ENCODE data around the gene TMBIM4. TPM values are rescaled to one million over a fixed set of nuclear protein-coding genes. Genes with fewer than 3 reads are reported as not detected.

TMBIM4 gene
- total and polyA plus RNA-seq, 4 donors = 58.6 to 154 (median 102) TPM

GRCh38 chr12:66163289-66163688 lies 6.5 kb downstream of the TMBIM4 start:
- H3K4me3 ChIP-seq (ENCODE audit: low read depth in 1 of 3, low read length in 3 of 3) = no peak overlapping the region
- H3K27me3 ChIP-seq (ENCODE audit: control insufficient read depth in 4 of 4, insufficient read depth in 4 of 4, low read length in 3 of 4) = no peaks in the 10 kb centered on the region
- no peak for TF ChIP-seq EGR1 (IDR thresholded peaks at IDR 0.05; ENCODE audit: low read depth in 2 of 2)
- no peak for TF ChIP-seq RXRA (IDR thresholded peaks at IDR 0.05)
- no peak for TF ChIP-seq NR2F2 (IDR thresholded peaks at IDR 0.05)
- TF ChIP-seq REST (IDR thresholded peaks at IDR 0.05) = no peak
- no peak for TF ChIP-seq MAX (IDR thresholded peaks at IDR 0.05)
- no peak for TF ChIP-seq CTCF (IDR thresholded peaks at IDR 0.05; ENCODE audit: low read depth, low read length, missing input control)
- no peak for TF ChIP-seq RAD21 (IDR thresholded peaks at IDR 0.05)
- TF ChIP-seq ATF3 (IDR thresholded peaks at IDR 0.05) = no peak
- no peak for TF ChIP-seq HNF4A (conservative IDR thresholded peaks at IDR 0.05)
- no peak overlapping the region for H3K9ac ChIP-seq (ENCODE audit: low read depth in 1 of 2, low read length in 2 of 2)
- no peaks in the 10 kb centered on the region for H3K9me3 ChIP-seq (ENCODE audit: control insufficient read depth in 4 of 4, low read length in 3 of 4)
- no peak overlapping the region for H3K27ac ChIP-seq (ENCODE audit: low read depth in 1 of 2, low read length in 2 of 2)
- H3K36me3 ChIP-seq (ENCODE audit: control insufficient read depth in 4 of 4, insufficient read depth in 3 of 4, low read depth in 1 of 4, low read length in 3 of 4) = peaks cover 3 to 7% (median 4%) of the 10 kb centered on the region in 4 donors
- peaks cover 0 to 7% (median 2%) of the 10 kb centered on the region in 4 donors for H3K4me1 ChIP-seq (ENCODE audit: control insufficient read depth in 4 of 4, insufficient read depth in 4 of 4, low read length in 3 of 4)
- 74% methylated on average over 4 of the region's 4 CpGs for WGBS
- DNase-seq (ENCODE audit: low spot score) = no peak

DNA sequence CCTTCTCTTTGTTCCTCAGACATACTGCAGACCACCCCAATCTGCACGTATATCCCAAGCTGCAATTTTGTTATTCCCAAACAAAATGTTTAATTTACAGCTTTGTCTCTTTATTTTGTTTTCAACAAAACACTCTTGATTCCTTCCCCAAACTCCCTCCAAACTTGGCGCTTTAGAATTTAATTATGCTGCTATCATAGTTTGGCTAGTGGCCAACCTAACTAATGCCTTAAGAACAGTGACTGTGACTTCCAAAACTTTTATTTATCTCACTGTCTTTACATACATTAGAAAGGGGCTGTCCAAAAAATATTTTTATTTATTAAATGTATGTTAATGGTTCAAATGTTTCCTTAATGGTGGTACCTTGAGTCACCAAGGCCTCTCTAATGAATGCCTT lies 7.1 kb downstream of the TMBIM4 start:
- Histone ChIP-seq H3K36me3 (ENCODE audit: control insufficient read depth in 4 of 4, insufficient read depth in 3 of 4, low read depth in 1 of 4, low read length in 3 of 4) (peaks cover 3 to 7% (median 4%) of the 10 kb centered on the region in 4 donors), H3K9ac (ENCODE audit: low read depth in 1 of 2, low read length in 2 of 2) (no peak overlapping the region), H3K4me1 (ENCODE audit: control insufficient read depth in 4 of 4, insufficient read depth in 4 of 4, low read length in 3 of 4) (peaks cover 0 to 4% (median 0%) of the 10 kb centered on the region in 4 donors), H3K27me3 (ENCODE audit: control insufficient read depth in 4 of 4, insufficient read depth in 4 of 4, low read length in 3 of 4) (no peaks in the 10 kb centered on the region), H3K9me3 (ENCODE audit: control insufficient read depth in 4 of 4, low read length in 3 of 4) (no peaks in the 10 kb centered on the region), H3K4me3 (ENCODE audit: low read depth in 1 of 3, low read length in 3 of 3) (no peak overlapping the region), H3K27ac (ENCODE audit: low read depth in 1 of 2, low read length in 2 of 2) (no peak overlapping the region)
- 86% methylated on average over 2 of the region's 2 CpGs for WGBS
- no peak for TF ChIP-seq JUND (IDR thresholded peaks at IDR 0.05)
- DNase-seq (ENCODE audit: low spot score) = no peak

GRCh38 chr12:66160704-66161103 lies 9.1 kb downstream of the TMBIM4 start:
- Histone ChIP-seq H3K9me3 (ENCODE audit: control insufficient read depth in 4 of 4, low read length in 3 of 4) (no peaks in the 10 kb centered on the region), H3K27me3 (ENCODE audit: control insufficient read depth in 4 of 4, insufficient read depth in 4 of 4, low read length in 3 of 4) (no peaks in the 10 kb centered on the region), H3K9ac (ENCODE audit: low read depth in 1 of 2, low read length in 2 of 2) (no peak overlapping the region), H3K27ac (ENCODE audit: low read depth in 1 of 2, low read length in 2 of 2) (no peak overlapping the region), H3K36me3 (ENCODE audit: control insufficient read depth in 4 of 4, insufficient read depth in 3 of 4, low read depth in 1 of 4, low read length in 3 of 4) (peaks cover 3 to 7% (median 4%) of the 10 kb centered on the region in 4 donors), H3K4me1 (ENCODE audit: control insufficient read depth in 4 of 4, insufficient read depth in 4 of 4, low read length in 3 of 4) (no peaks in the 10 kb centered on the region), H3K4me3 (ENCODE audit: low read depth in 1 of 3, low read length in 3 of 3) (no peak overlapping the region)
- no peak for TF ChIP-seq ATF3 (IDR thresholded peaks at IDR 0.05)
- no peak for TF ChIP-seq RAD21 (IDR thresholded peaks at IDR 0.05)
- no peak for TF ChIP-seq CTCF (IDR thresholded peaks at IDR 0.05; ENCODE audit: low read depth, low read length, missing input control)
- no peak for TF ChIP-seq SP1 (IDR thresholded peaks at IDR 0.05)
- no peak for TF ChIP-seq GABPA (IDR thresholded peaks at IDR 0.05 in 1 of 2, conservative IDR thresholded peaks at IDR 0.05 in 1 of 2)
- no peak for TF ChIP-seq YY1 (IDR thresholded peaks at IDR 0.05)
- TF ChIP-seq FOXA1 (IDR thresholded peaks at IDR 0.05) = no peak
- DNase-seq (ENCODE audit: low spot score) = no peak
- WGBS = 95% methylated on average over 28 of the region's 28 CpGs
